Epithelial cell of proximal tubule (primary cell): ENCODE measurements around the gene DEDD. TPM values are rescaled to one million over a fixed set of nuclear protein-coding genes. Genes with fewer than 3 reads are reported as not detected.

ENCODE experiments used
- DNase-seq: peaks from one replicate; pipeline ENCODE4 v3.0.0-alpha.2; 2011; ENCODE audit warnings: low read depth
- H3K4me3 ChIP-seq: 2 replicates; pipeline ENCODE4 v1.5.1; 2011; ENCODE audit warnings: low read depth, mild to moderate bottlenecking, low read length
- CTCF ChIP-seq: conservative IDR thresholded peaks from 2 replicates; pipeline ENCODE4 v1.5.1; 2012; ENCODE audit warnings: low read depth, mild to moderate bottlenecking, low read length
- total RNA-seq: library from RNA; depleted of rRNA; stranded (reverse); fragments of >200 nt; gene quantifications from 2 replicates; pipeline ENCODE4 v1.2.3, GENCODE V29; 2015

Gene DEDD
- total RNA-seq, 1 donor from 2014 or later: 22.8 TPM

GRCh38 chr1:161163793-161164192 lies 31.3 kb upstream of the DEDD start:
- no peak for TF ChIP-seq CTCF
- no peak for DNase-seq
- no peak overlapping the region for H3K4me3 ChIP-seq

DNA sequence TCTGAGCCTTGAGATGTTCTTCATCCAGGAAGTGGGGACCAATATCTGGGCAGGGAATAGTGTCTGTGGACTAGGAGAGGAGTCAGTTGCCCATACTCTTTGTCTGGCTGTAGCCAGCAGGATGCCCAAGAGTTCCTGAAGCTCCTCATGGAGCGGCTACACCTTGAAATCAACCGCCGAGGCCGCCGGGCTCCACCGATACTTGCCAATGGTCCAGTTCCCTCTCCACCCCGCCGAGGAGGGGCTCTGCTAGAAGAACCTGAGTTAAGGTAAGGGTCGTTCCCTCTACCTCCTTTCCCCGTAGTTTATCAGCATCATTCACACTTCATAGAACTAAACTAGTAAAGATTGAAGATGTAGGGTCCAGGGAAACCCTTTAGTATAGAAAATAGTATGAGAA lies 30.3 kb upstream of the DEDD start:
- TF ChIP-seq CTCF: no peak
- no peak for DNase-seq
- H3K4me3 ChIP-seq: no peak overlapping the region

- TF ChIP-seq CTCF: no peak
- DNase-seq: no peak
Measured at GRCh38 chr1:161162052-161162451, 29.6 kb upstream of the DEDD start.

GRCh38 chr1:161161652-161162051 lies 29.2 kb upstream of the DEDD start:
- DNase-seq: no peak
- no peak for TF ChIP-seq CTCF
- H3K4me3 ChIP-seq: no peak overlapping the region

More at GRCh38 chr1:161162052-161162451, 29.6 kb upstream of the DEDD start:
- no peak overlapping the region for H3K4me3 ChIP-seq

DNA sequence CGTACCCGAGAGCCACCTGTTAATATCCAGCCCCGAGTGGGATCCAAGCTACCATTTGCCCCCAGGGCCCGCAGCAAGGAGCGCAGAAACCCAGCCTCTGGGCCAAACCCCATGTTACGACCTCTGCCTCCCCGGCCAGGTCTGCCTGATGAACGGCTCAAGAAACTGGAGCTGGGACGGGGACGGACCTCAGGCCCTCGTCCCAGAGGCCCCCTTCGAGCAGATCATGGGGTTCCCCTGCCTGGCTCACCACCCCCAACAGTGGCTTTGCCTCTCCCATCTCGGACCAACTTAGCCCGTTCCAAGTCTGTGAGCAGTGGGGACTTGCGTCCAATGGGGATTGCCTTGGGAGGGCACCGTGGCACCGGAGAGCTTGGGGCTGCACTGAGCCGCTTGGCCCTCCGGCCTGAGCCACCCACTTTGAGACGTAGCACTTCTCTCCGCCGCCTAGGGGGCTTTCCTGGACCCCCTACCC lies 28.2 kb upstream of the DEDD start:
- no peak for DNase-seq
- no peak for TF ChIP-seq CTCF
- no peak overlapping the region for H3K4me3 ChIP-seq

- no peak for DNase-seq
- peak overlapping the region; percentile 75 for H3K4me3 ChIP-seq
- TF ChIP-seq CTCF: no peak
Measured at GRCh38 chr1:161159913-161160243, 27.4 kb upstream of the DEDD start.

DNA sequence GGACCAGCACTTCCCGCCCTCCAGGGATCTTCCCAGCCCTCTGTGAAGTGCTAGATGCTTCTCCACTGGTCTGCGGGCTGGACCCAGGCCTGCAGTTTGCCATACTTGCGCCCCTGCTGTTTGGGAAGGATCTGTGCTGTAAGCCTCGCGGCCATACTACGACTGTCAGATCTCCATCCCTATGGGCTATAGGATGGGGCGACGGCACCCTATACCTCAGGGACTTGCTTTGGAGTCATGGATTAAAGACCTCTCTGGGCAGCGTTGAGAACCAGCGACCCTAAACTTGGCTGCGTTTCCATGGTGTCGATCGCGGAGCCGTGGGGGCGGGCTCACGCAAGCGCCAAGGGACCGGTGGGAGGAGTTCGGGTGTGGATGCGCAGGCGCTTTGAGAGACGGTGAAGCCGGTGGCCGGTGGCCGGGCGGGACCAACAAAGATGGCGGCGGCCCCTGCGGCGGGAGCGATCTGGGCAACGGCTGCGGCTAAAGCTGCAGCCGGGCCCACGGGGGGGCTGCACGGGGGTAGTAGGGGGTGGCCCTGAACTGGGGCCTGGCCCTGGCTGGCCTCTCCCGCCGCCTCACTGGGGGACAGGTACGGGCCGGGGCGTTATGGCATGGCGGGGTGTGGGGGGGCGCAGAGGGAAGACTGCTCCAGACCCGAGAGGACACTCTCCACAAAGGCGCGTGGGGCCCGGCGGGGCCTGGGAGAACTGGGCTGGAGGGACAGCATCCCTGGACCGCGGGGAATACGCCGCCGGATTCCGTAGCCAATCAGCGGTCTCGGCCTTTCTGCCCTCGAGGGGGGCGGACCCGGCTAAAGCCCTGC lies 26.8 kb upstream of the DEDD start, which contains the start of gene USP21:
Gene USP21 (plus strand): TSS at position 414 of the 826 bp plus-strand sequence. CDS start 1,141 bp downstream, outside the sequence.
- peak; percentile 37 for DNase-seq
- peak within 1 kb of the TSS; percentile 75 for H3K4me3 ChIP-seq
- TF ChIP-seq CTCF: peak; percentile 46
